GM23338 (cell line): ENCODE data around the gene STIM1. TPM values are rescaled to one million over a fixed set of nuclear protein-coding genes. Genes with fewer than 3 reads are reported as not detected.

ENCODE experiments used
- ATAC-seq: fragments of 200-7000 bp; cut with Tn5 transposase; 3 replicates; pipeline ENCODE4 v1.9.1; 2020
- DNase-seq: peaks from one replicate; pipeline ENCODE4 v3.0.0-alpha.2; 2015; ENCODE audit warnings: low spot score
- H2AFZ ChIP-seq: fragments of 200-600 bp; sonication (generic); 2 replicates; pipeline ENCODE4 v1.8.0; 2016; ENCODE audit warnings: antibody characterized with exemption, mild to moderate bottlenecking, moderate library complexity
- H3F3A ChIP-seq: fragments of 200-600 bp; sonication (generic); replicated peaks from 2 replicates; pipeline ENCODE4 v1.8.0; 2017; ENCODE audit warnings: antibody characterized with exemption, mixed run types, low read depth
- H3K27ac ChIP-seq: fragments of 200-600 bp; sonication (generic); 2 replicates; pipeline ENCODE4 v1.6.1; 2016; ENCODE audit warnings: low read depth
- H3K27me3 ChIP-seq: fragments of 200-600 bp; sonication (generic); 2 replicates; pipeline ENCODE4 v1.8.0; 2016; ENCODE audit warnings: mild to moderate bottlenecking, mixed run types, moderate library complexity; ENCODE audit not compliant: insufficient read depth
- H3K36me3 ChIP-seq: fragments of 200-600 bp; sonication (generic); 2 replicates; pipeline ENCODE4 v1.8.0; 2016; ENCODE audit warnings: mild to moderate bottlenecking; ENCODE audit not compliant: insufficient read depth
- H3K4me1 ChIP-seq: fragments of 200-600 bp; sonication (generic); 2 replicates; pipeline ENCODE4 v1.8.0; 2016; ENCODE audit warnings: mild to moderate bottlenecking, moderate library complexity; ENCODE audit not compliant: insufficient read depth
- H3K4me2 ChIP-seq: fragments of 200-600 bp; sonication (generic); 2 replicates; pipeline ENCODE4 v1.7.1; 2017; ENCODE audit warnings: mixed run types
- H3K4me3 ChIP-seq: fragments of 200-600 bp; sonication (generic); 2 replicates; pipeline ENCODE4 v1.6.1; 2016; ENCODE audit warnings: mixed run types
- H3K79me2 ChIP-seq: fragments of 200-600 bp; sonication (generic); replicated peaks from 2 replicates; pipeline ENCODE4 v1.8.0; 2017; ENCODE audit warnings: mild to moderate bottlenecking; ENCODE audit not compliant: insufficient read depth
- H3K9me2 ChIP-seq: fragments of 200-600 bp; sonication (generic); 2 replicates; pipeline ENCODE4 v1.8.0; 2017; ENCODE audit not compliant: insufficient read depth
- H4K20me1 ChIP-seq: fragments of 200-600 bp; sonication (generic); replicated peaks from 2 replicates; pipeline ENCODE4 v1.8.0; 2017; ENCODE audit warnings: mild to moderate bottlenecking; ENCODE audit not compliant: insufficient read depth
- H3K27ac Mint-ChIP-seq: 2 replicates; pipeline ENCODE4 v1.8.0; 2020; ENCODE audit warnings: inconsistent platforms, mild to moderate bottlenecking, moderate library complexity, mixed read lengths
- H3K27me3 Mint-ChIP-seq: 3 replicates; pipeline ENCODE4 v1.8.0; 2022; ENCODE audit warnings: low read depth, mild to moderate bottlenecking, moderate library complexity, mixed read lengths, inconsistent platforms; ENCODE audit not compliant: insufficient read depth, poor library complexity
- H3K36me3 Mint-ChIP-seq: 3 replicates; pipeline ENCODE4 v1.8.0; 2021; ENCODE audit warnings: low read depth, mild to moderate bottlenecking, inconsistent platforms, moderate library complexity, mixed read lengths
- H3K4me1 Mint-ChIP-seq: 3 replicates; pipeline ENCODE4 v1.8.0; 2020; ENCODE audit warnings: mild to moderate bottlenecking, inconsistent platforms, mixed read lengths
- H3K4me3 Mint-ChIP-seq: 3 replicates; pipeline ENCODE4 v1.8.0; 2021; ENCODE audit warnings: moderate library complexity, mild to moderate bottlenecking, inconsistent platforms, mixed read lengths
- H3K9me3 Mint-ChIP-seq: 3 replicates; pipeline ENCODE4 v1.8.0; 2020; ENCODE audit warnings: moderate library complexity, mild to moderate bottlenecking, inconsistent platforms, mixed read lengths
- CREB1 ChIP-seq: fragments of 250-450 bp; sonication (Bioruptor Pico); IDR thresholded peaks from 2 replicates; pipeline ENCODE4 v1.5.0; 2020; ENCODE audit warnings: low read depth, mild to moderate bottlenecking, moderate library complexity
- EZH2 ChIP-seq: fragments of 200-600 bp; sonication (generic); IDR thresholded peaks from one replicate; pipeline ENCODE4 v1.8.0; 2017; ENCODE audit warnings: antibody characterized with exemption, mild to moderate bottlenecking, low read depth; ENCODE audit not compliant: unreplicated experiment
- EZH2phosphoT487 ChIP-seq: fragments of 200-600 bp; sonication (generic); IDR thresholded peaks from one replicate; pipeline ENCODE4 v1.8.1; 2018; ENCODE audit warnings: antibody characterized with exemption; ENCODE audit not compliant: unreplicated experiment
- JUNB ChIP-seq: IDR thresholded peaks from one replicate; pipeline ENCODE4 v1.6.1; 2016; ENCODE audit warnings: antibody characterized with exemption; ENCODE audit not compliant: unreplicated experiment
- NANOG ChIP-seq: IDR thresholded peaks from 2 replicates; pipeline ENCODE4 v1.6.1; 2016; ENCODE audit warnings: antibody characterized with exemption, borderline replicate concordance
- POLR2AphosphoS5 ChIP-seq: IDR thresholded peaks from 2 replicates; pipeline ENCODE4 v1.6.1; 2016; ENCODE audit warnings: antibody characterized with exemption, low read depth
- STAT1 ChIP-seq: IDR thresholded peaks from one replicate; pipeline ENCODE4 v1.6.1; 2016; ENCODE audit warnings: antibody characterized with exemption; ENCODE audit not compliant: unreplicated experiment
- ZNF114 ChIP-seq: fragments of 250-450 bp; sonication (Bioruptor Pico); IDR thresholded peaks from 2 replicates; pipeline ENCODE4 v1.5.0; 2020; ENCODE audit warnings: mild to moderate bottlenecking, moderate library complexity
- ZNF331 ChIP-seq: fragments of 250-450 bp; sonication (Bioruptor Pico); IDR thresholded peaks from 2 replicates; pipeline ENCODE4 v1.5.0; 2020; ENCODE audit warnings: low read depth, mild to moderate bottlenecking, moderate library complexity
- polyA plus RNA-seq: library from polyadenylated mRNA; unstranded; fragments of >200 nt; fragmentation: Nextera tagmentation; extraction: Ambion mirVana; gene quantifications from 2 replicates; pipeline ENCODE4 v1.2.1, GENCODE V29; 2016
- total RNA-seq: library from RNA; depleted of rRNA; stranded (reverse); fragments of >200 nt; shearing (Covaris generic); gene quantifications from 2 replicates; pipeline ENCODE4 v1.2.3, GENCODE V29; 2014
- TF ChIP-seq, protein P1 (sequence below): fragments of 250-450 bp; sonication (Bioruptor Pico); IDR thresholded peaks from 2 replicates; pipeline ENCODE4 v1.5.0; 2020; ENCODE audit warnings: mild to moderate bottlenecking, moderate library complexity
- TF ChIP-seq, protein P2 (sequence below): IDR thresholded peaks from 2 replicates; pipeline ENCODE4 v1.6.1; 2016; ENCODE audit warnings: antibody characterized with exemption
- TF ChIP-seq, protein P3 (sequence below), 2 experiments: fragments of 200-600 bp in 1 of 2; sonication (generic) in 1 of 2; conservative IDR thresholded peaks; 2 replicates each; pipeline versions ENCODE4 v1.5.1 to v1.6.1; 2016 to 2017; ENCODE audit warnings: antibody characterized with exemption in 2 of 2, low read depth in 2 of 2, mild to moderate bottlenecking in 2 of 2, moderate library complexity in 1 of 2
- TF ChIP-seq, protein P4 (sequence below): IDR thresholded peaks from one replicate; pipeline ENCODE4 v1.6.1; 2018; ENCODE audit warnings: antibody characterized with exemption; ENCODE audit not compliant: unreplicated experiment

Gene STIM1
- total and polyA plus RNA-seq, 2 experiments from 2014 or later: 3.5 to 14.0 TPM

DNA sequence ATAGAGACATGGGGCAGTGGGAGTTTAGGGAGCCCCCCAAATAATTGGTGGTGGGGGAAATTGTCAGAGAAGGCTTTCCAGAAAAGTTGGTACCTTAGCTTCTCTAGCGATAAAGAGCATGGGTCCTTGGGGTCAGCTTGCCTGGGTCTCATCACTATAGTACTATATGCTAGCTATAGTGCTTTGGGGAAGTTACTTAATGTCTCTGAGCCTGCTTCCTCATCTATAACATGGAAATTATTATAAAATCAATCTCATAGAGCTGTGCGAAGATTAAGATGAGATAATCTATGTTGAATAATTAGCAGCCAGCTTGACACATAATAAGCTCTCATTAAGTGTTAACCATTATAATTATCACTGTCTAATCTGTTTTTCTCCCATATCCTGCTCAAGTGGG is 41.2 kb downstream of the STIM1 start:
- TF ChIP-seq ZNF331 (no peak), POLR2AphosphoS5 (no peak), JUNB (no peak), EZH2phosphoT487 (no peak), STAT1 (no peak), EZH2 (no peak), NANOG (no peak), ZNF114 (no peak), CREB1 (CRISPR knock-in tag) (no peak)
- TF ChIP-seq, protein P1, sequence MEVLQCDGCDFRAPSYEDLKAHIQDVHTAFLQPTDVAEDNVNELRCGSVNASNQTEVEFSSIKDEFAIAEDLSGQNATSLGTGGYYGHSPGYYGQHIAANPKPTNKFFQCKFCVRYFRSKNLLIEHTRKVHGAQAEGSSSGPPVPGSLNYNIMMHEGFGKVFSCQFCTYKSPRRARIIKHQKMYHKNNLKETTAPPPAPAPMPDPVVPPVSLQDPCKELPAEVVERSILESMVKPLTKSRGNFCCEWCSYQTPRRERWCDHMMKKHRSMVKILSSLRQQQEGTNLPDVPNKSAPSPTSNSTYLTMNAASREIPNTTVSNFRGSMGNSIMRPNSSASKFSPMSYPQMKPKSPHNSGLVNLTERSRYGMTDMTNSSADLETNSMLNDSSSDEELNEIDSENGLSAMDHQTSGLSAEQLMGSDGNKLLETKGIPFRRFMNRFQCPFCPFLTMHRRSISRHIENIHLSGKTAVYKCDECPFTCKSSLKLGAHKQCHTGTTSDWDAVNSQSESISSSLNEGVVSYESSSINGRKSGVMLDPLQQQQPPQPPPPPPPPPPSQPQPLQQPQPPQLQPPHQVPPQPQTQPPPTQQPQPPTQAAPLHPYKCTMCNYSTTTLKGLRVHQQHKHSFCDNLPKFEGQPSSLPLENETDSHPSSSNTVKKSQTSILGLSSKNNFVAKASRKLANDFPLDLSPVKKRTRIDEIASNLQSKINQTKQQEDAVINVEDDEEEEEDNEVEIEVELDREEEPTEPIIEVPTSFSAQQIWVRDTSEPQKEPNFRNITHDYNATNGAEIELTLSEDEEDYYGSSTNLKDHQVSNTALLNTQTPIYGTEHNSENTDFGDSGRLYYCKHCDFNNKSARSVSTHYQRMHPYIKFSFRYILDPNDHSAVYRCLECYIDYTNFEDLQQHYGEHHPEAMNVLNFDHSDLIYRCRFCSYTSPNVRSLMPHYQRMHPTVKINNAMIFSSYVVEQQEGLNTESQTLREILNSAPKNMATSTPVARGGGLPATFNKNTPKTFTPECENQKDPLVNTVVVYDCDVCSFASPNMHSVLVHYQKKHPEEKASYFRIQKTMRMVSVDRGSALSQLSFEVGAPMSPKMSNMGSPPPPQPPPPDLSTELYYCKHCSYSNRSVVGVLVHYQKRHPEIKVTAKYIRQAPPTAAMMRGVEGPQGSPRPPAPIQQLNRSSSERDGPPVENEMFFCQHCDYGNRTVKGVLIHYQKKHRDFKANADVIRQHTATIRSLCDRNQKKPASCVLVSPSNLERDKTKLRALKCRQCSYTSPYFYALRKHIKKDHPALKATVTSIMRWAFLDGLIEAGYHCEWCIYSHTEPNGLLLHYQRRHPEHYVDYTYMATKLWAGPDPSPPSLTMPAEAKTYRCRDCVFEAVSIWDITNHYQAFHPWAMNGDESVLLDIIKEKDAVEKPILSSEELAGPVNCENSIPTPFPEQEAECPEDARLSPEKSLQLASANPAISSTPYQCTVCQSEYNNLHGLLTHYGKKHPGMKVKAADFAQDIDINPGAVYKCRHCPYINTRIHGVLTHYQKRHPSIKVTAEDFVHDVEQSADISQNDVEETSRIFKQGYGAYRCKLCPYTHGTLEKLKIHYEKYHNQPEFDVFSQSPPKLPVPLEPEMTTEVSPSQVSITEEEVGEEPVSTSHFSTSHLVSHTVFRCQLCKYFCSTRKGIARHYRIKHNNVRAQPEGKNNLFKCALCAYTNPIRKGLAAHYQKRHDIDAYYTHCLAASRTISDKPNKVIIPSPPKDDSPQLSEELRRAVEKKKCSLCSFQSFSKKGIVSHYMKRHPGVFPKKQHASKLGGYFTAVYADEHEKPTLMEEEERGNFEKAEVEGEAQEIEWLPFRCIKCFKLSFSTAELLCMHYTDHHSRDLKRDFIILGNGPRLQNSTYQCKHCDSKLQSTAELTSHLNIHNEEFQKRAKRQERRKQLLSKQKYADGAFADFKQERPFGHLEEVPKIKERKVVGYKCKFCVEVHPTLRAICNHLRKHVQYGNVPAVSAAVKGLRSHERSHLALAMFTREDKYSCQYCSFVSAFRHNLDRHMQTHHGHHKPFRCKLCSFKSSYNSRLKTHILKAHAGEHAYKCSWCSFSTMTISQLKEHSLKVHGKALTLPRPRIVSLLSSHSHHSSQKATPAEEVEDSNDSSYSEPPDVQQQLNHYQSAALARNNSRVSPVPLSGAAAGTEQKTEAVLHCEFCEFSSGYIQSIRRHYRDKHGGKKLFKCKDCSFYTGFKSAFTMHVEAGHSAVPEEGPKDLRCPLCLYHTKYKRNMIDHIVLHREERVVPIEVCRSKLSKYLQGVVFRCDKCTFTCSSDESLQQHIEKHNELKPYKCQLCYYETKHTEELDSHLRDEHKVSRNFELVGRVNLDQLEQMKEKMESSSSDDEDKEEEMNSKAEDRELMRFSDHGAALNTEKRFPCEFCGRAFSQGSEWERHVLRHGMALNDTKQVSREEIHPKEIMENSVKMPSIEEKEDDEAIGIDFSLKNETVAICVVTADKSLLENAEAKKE (CRISPR knock-in tag): no peak
- TF ChIP-seq, protein P2, sequence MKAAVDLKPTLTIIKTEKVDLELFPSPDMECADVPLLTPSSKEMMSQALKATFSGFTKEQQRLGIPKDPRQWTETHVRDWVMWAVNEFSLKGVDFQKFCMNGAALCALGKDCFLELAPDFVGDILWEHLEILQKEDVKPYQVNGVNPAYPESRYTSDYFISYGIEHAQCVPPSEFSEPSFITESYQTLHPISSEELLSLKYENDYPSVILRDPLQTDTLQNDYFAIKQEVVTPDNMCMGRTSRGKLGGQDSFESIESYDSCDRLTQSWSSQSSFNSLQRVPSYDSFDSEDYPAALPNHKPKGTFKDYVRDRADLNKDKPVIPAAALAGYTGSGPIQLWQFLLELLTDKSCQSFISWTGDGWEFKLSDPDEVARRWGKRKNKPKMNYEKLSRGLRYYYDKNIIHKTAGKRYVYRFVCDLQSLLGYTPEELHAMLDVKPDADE: no peak
- TF ChIP-seq, protein P3, sequence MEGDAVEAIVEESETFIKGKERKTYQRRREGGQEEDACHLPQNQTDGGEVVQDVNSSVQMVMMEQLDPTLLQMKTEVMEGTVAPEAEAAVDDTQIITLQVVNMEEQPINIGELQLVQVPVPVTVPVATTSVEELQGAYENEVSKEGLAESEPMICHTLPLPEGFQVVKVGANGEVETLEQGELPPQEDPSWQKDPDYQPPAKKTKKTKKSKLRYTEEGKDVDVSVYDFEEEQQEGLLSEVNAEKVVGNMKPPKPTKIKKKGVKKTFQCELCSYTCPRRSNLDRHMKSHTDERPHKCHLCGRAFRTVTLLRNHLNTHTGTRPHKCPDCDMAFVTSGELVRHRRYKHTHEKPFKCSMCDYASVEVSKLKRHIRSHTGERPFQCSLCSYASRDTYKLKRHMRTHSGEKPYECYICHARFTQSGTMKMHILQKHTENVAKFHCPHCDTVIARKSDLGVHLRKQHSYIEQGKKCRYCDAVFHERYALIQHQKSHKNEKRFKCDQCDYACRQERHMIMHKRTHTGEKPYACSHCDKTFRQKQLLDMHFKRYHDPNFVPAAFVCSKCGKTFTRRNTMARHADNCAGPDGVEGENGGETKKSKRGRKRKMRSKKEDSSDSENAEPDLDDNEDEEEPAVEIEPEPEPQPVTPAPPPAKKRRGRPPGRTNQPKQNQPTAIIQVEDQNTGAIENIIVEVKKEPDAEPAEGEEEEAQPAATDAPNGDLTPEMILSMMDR (conservative IDR thresholded peaks at IDR 0.05; ENCODE audit: low read depth in 2 of 2): no peak
- TF ChIP-seq, protein P4, sequence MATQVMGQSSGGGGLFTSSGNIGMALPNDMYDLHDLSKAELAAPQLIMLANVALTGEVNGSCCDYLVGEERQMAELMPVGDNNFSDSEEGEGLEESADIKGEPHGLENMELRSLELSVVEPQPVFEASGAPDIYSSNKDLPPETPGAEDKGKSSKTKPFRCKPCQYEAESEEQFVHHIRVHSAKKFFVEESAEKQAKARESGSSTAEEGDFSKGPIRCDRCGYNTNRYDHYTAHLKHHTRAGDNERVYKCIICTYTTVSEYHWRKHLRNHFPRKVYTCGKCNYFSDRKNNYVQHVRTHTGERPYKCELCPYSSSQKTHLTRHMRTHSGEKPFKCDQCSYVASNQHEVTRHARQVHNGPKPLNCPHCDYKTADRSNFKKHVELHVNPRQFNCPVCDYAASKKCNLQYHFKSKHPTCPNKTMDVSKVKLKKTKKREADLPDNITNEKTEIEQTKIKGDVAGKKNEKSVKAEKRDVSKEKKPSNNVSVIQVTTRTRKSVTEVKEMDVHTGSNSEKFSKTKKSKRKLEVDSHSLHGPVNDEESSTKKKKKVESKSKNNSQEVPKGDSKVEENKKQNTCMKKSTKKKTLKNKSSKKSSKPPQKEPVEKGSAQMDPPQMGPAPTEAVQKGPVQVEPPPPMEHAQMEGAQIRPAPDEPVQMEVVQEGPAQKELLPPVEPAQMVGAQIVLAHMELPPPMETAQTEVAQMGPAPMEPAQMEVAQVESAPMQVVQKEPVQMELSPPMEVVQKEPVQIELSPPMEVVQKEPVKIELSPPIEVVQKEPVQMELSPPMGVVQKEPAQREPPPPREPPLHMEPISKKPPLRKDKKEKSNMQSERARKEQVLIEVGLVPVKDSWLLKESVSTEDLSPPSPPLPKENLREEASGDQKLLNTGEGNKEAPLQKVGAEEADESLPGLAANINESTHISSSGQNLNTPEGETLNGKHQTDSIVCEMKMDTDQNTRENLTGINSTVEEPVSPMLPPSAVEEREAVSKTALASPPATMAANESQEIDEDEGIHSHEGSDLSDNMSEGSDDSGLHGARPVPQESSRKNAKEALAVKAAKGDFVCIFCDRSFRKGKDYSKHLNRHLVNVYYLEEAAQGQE: no peak
- H2AFZ ChIP-seq: no peak overlapping the region
- no peaks in the 10 kb centered on the region for H3K36me3 ChIP-seq
- no peak overlapping the region for H3K27ac Mint-ChIP-seq
- H3K36me3 Mint-ChIP-seq: peaks cover 6% of the 10 kb centered on the region; the same call in 2 of the 3 replicates
- H3K9me2 ChIP-seq: no peaks in the 10 kb centered on the region
- H3K27me3 Mint-ChIP-seq: peaks cover 2% of the 10 kb centered on the region
- peaks cover 12% of the 10 kb centered on the region; the same call in 2 of the 3 replicates for H3K9me3 Mint-ChIP-seq
- H3K27me3 ChIP-seq: no peaks in the 10 kb centered on the region
- H3K4me2 ChIP-seq: no peak overlapping the region
- no peaks in the 10 kb centered on the region for H3F3A ChIP-seq
- H3K4me1 ChIP-seq: no peaks in the 10 kb centered on the region
- H3K27ac ChIP-seq: no peak overlapping the region
- H3K4me1 Mint-ChIP-seq: no peaks in the 10 kb centered on the region
- ATAC-seq (no peak), DNase-seq (no peak)
- no peaks in the 10 kb centered on the region for H3K79me2 ChIP-seq
- no peak overlapping the region for H3K4me3 Mint-ChIP-seq
- H4K20me1 ChIP-seq: no peaks in the 10 kb centered on the region
- no peak overlapping the region for H3K4me3 ChIP-seq
